GM10266 (cell line): ENCODE measurements around the gene TNFAIP2.

Source experiments
- DNase-seq: peaks from one replicate; pipeline ENCODE4 v3.0.0; 2012; ENCODE audit errors: extremely low spot score
- TF ChIP-seq, protein P1 (sequence below): IDR thresholded peaks from 2 replicates; pipeline ENCODE4 v1.5.1; 2012; ENCODE audit warnings: mild to moderate bottlenecking, low read depth; ENCODE audit not compliant: control insufficient read depth, insufficient read depth; ENCODE audit errors: missing control alignments

TNFAIP2 gene

DNA sequence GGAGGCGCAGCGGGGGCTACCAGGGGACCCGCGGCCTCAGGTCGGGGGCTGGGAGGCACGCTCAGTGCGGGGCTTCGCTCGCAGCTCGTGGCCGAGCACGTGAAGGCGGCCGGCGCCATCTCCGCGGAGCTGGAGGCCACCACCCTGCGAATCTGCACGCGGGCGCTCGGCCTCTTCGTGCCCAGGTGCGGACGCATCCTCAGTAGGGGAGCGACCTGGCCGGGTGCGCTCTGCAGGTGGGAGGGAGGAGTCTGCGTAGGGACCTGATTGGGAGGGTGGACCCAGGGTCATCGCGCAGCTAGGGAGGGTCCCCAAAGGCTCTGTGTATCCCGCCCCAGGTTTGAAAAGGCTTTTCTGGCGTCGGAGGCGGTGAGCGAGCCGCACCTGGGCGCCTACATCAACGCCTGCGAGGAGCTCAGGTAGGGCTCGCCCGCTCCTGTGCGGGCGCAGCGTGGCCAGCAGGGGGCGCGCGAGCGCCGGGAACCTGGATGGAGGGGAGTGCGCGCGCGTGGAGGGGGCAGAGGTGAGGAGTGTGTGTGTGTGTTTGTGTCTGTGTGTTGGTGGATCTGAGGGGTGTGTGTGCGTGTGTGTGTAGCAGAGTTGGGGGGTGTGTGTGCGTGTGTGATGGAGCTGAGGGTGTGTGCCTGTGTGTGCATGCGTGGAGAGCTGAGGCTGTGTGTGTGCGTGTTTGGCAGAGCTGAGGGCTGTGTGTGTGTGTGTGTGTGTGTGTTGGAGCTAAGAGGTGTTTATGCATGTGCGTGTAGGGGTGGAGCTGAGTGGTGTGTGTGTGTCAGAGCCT lies 18.4 kb upstream of the TNFAIP2 start:
- TF ChIP-seq, protein P1, sequence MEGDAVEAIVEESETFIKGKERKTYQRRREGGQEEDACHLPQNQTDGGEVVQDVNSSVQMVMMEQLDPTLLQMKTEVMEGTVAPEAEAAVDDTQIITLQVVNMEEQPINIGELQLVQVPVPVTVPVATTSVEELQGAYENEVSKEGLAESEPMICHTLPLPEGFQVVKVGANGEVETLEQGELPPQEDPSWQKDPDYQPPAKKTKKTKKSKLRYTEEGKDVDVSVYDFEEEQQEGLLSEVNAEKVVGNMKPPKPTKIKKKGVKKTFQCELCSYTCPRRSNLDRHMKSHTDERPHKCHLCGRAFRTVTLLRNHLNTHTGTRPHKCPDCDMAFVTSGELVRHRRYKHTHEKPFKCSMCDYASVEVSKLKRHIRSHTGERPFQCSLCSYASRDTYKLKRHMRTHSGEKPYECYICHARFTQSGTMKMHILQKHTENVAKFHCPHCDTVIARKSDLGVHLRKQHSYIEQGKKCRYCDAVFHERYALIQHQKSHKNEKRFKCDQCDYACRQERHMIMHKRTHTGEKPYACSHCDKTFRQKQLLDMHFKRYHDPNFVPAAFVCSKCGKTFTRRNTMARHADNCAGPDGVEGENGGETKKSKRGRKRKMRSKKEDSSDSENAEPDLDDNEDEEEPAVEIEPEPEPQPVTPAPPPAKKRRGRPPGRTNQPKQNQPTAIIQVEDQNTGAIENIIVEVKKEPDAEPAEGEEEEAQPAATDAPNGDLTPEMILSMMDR: peak; percentile 98
- peak; percentile 92 for DNase-seq

DNA sequence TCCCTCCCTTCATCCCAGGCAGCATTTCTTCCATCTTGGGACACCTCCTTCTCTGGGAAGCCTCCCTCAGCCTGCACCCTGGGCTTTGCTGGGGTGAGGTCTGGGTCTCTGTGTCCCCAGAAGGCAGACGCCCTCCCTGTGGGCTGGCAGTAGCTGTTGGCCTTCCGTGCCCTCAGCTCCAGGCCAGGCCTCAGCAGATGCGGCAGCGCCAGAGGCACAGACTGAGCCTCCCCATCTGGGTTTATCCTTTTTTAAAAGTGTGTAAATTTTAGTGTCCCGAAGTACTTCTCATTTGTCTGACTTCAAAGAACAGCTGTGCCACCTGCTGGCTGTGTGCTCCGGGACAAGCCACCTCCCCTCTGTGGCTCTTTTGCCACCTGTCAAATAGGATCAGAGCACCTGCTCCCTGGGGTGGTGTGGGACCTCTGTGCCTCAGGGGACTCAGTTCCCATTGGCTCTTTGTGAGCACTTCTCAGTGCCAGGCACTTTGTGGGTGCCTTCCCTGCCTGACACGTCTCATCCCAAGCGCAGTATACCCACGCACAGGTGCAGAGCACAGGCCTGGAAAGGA lies 17.6 kb upstream of the TNFAIP2 start:
- DNase-seq: peak; percentile 67

DNA sequence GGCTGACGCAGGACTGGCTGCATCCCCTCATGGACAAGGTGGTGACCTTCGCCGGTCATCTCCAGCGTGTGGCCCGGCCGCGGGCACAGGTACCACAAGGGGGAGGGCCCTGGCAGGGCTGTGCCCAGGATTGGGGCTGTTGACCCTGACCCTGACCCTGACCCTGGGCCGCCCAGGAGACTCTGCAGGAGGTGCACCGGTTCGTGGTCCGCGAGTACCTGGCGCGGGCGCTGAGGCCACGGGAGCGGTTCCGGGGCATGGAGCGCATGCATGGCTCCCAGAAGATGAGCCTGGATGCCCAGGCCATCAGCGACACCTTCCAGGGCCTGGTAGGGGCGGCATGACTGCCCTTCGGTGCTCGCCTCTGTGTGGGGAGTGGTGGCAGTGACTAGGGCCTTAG lies 15.8 kb upstream of the TNFAIP2 start:
- TF ChIP-seq, protein P1: no peak
- no peak for DNase-seq

More for the DNA sequence above, 17.6 kb upstream of the TNFAIP2 start:
- TF ChIP-seq, protein P1: peak; percentile 40

DNA sequence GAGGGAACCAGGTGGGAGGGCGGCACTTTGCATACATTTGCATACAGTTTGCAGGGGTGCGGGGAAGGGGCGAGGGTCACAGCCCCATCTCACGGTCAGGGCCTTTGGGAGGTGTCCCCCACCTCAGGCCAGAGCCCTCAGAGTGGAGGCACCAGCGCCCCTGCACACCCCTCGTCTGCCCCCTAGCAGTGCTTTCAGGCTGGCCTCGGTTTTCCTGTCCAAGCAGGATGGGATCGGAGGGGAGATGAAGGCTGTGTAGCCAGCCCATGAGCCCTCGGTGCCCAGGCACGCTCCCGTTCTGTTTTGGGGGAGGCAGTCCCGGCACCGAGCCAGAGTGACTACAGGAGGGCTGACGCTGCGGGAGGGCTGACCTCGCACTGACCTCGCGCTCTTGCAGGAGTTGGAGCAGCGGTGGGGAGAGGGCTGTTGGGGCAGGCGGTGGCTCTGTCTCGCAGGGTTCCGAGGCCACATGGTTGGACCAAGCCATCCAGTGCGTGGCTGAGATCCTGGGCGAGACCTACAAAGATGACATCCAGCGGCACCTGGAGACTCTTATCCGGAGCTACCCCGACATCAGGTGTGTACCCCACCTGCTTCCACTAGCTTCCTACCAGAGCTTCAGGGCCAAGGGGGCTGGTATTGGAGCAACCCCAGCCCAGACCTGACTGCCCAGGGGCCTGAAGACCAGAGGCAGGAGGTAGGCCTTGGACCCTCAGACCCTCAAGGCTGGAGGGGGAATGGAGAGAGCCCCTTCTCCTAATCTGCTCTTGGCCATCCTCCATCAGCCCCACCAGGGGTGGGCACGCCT lies 15.1 kb upstream of the TNFAIP2 start:
- no peak for DNase-seq
- TF ChIP-seq, protein P1: no peak

DNA sequence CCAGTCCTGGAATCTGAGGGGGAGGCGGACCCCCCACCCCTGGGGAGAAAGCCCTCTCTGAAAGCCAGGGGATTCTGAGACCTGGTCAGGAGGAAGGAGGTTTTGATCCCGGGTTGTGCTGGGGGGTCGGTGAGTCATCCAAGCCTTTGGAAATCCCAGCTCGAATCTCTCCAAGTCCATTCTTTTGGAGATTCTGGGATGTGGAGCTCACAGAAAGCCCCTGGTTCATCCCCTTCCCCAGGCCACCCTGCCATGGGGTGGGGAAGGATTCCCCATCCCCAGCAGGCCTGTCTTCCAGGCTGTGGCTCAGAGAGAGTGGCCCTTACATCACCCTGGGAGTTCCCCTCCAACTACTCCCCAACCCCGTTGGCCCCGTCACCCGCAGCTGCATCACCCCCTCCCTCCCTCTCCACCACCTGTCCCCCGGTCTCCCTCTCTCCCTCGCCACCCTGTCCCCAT lies 14.5 kb upstream of the TNFAIP2 start:
- peak; percentile 92 for DNase-seq
- TF ChIP-seq, protein P1: no peak

DNA sequence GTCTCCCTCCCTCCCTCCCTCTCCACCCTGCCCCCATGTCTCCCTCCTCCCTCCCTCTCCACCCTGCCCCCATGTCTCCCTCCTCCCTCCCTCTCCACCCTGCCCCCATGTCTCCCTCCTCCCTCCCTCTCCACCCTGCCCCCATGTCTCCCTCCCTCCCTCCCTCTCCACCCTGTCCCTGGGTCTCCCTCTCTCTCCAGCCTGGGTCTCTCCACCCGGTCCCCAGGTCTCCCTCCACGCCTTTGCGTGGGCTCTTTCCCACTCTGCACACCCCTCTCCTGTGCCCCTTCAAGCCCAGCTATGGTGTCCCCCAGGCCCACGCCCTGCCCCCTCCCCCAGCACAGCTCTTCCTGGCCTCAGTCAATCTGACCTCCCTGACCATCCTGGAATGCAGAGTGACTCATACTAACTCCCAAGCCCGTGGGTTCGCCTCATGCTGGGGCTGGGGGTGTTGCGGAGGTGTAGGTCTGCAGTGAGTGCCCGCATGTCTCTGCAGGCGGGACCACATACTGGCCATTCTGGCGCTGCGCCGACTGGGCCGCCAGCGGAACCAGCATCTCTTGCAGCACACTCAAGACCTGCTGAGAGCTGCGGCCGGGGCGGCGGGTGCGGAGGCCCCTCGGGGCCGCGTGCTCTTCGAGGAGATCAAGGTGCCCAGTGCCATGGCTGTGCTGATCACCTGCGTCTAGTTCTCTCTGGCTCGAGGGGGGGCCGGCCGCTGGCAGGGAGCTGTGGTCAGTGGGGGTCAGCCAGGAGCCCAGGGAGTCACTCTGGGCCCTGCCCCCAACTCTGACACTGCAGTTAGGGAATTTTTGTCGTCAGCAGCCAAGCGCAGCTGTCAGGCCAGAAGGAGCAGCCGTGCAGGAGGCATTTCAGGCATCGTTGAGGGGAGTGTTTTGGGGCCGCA lies 13.5 kb upstream of the TNFAIP2 start:
- DNase-seq: no peak

More for the DNA sequence above, 13.5 kb upstream of the TNFAIP2 start:
- TF ChIP-seq, protein P1: no peak
